Activated CD8-positive, alpha-beta memory T cell treated with anti-CD3 and anti-CD28 coated beads, Interleukin-2, amount 50 U/mL, for 4 hours (primary cell): Measurements from ENCODE around the gene CNNM2.
"Not testable (repeated sequence)": the region's sequence is repeated elsewhere in the genome, so short reads cannot be mapped to it uniquely, and the experiment has no call there.

Experiments
- DNase-seq: peaks from one replicate; pipeline ENCODE4 v3.0.0-alpha.2; 2020

The CNNM2 gene

GRCh38 chr10:103042908-103043307 is 124.8 kb downstream of the CNNM2 start:
- DNase-seq, result no peak

- no peak for DNase-seq
Observed at GRCh38 chr10:103044942-103045489, 126.9 kb downstream of the CNNM2 start.

- DNase-seq, result no peak
Observed at GRCh38 chr10:103045961-103046360, 127.9 kb downstream of the CNNM2 start.

- no peak for DNase-seq
Observed at GRCh38 chr10:103047381-103047780, 129.3 kb downstream of the CNNM2 start.

GRCh38 chr10:103049237-103049636 is 131.1 kb downstream of the CNNM2 start:
- no peak for DNase-seq

GRCh38 chr10:103053659-103054581 is 135.8 kb downstream of the CNNM2 start:
- DNase-seq, result peak; percentile 39

GRCh38 chr10:103054621-103055020 is 136.5 kb downstream of the CNNM2 start:
- no peak for DNase-seq

GRCh38 chr10:103055105-103055504 is 137.0 kb downstream of the CNNM2 start:
- no peak for DNase-seq

GRCh38 chr10:103058034-103058433 is 139.9 kb downstream of the CNNM2 start:
- no peak for DNase-seq

- no peak for DNase-seq
Observed at GRCh38 chr10:103060575-103060974, 142.5 kb downstream of the CNNM2 start.

- no peak for DNase-seq
Observed at GRCh38 chr10:103062854-103063590, 144.9 kb downstream of the CNNM2 start.

GRCh38 chr10:103064956-103065355 is 146.9 kb downstream of the CNNM2 start:
- DNase-seq, result no peak

GRCh38 chr10:103066141-103067098 is 148.3 kb downstream of the CNNM2 start:
- no peak for DNase-seq

GRCh38 chr10:103067099-103067477 is 149.0 kb downstream of the CNNM2 start:
- DNase-seq, result not testable (repeated sequence)

- no peak for DNase-seq
Observed at GRCh38 chr10:103067484-103067883, 149.4 kb downstream of the CNNM2 start.

- DNase-seq, result no peak
Observed at GRCh38 chr10:103067956-103068355, 149.9 kb downstream of the CNNM2 start.

GRCh38 chr10:103069453-103070331 is 151.6 kb downstream of the CNNM2 start:
- peak; percentile 74 for DNase-seq

GRCh38 chr10:103072276-103072675 is 154.2 kb downstream of the CNNM2 start:
- no peak for DNase-seq

GRCh38 chr10:103072891-103073290 is 154.8 kb downstream of the CNNM2 start:
- DNase-seq, result no peak

- DNase-seq, result no peak
Observed at GRCh38 chr10:103077020-103077419, 158.9 kb downstream of the CNNM2 start.
